Uterus (tissue), 2 donors: Measurements from ENCODE around the gene PLEKHM3.

Experiments
- POLR2A ChIP-seq, 2 donors: fragments of 450-650 bp; IDR thresholded peaks; one replicate each; pipeline ENCODE4 v1.6.1; 2016; ENCODE audit warnings: antibody characterized with exemption in 2 of 2, mild to moderate bottlenecking in 1 of 2, moderate library complexity in 1 of 2
- TF ChIP-seq, protein P1 (sequence below), 4 experiments: fragments of 200-600 bp in 2 of 4; fragments of 450-650 bp in 2 of 4; sonication (generic) in 2 of 4; IDR thresholded peaks; one replicate each; pipeline ENCODE4 v1.5.1; 2016 to 2019; ENCODE audit warnings: antibody characterized with exemption in 4 of 4, mild to moderate bottlenecking in 2 of 4, moderate library complexity in 1 of 4

DNA sequence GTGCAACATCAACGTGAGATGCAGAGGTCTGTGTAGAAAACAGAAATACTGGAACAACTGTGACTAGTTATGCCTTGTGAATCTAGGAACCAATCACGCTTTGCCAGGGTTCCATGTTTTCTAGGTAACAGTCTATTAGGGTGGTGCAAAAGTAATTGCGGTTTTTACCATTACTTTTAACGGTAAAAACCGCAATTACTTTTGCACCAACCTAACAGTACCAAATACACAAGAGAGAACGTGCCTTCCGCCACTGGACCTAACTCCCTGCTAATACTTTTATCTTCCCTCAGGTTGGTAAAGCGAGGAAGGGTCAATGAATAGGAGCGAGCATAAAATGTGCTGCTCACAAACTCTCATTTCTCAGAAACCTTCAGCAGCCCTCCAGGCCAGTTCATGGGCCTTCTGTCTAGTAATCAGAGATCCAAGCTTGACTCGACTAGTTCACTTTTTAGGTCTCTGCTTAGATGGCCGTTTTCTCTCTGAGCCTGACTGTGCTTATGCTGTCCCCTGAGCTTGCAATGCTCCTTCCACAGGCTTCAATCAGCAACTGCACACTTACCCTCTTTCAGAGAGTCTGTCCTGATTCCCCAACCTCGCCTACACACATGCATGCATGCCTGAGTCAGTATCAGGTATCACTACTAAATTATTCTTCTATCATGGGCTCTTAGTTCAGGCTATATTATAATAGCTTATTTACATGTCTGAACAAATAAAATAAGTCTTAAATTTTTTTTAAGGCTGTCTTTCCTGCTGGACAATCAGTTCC is 47.0 kb downstream of the PLEKHM3 start:
- TF ChIP-seq, protein P1, sequence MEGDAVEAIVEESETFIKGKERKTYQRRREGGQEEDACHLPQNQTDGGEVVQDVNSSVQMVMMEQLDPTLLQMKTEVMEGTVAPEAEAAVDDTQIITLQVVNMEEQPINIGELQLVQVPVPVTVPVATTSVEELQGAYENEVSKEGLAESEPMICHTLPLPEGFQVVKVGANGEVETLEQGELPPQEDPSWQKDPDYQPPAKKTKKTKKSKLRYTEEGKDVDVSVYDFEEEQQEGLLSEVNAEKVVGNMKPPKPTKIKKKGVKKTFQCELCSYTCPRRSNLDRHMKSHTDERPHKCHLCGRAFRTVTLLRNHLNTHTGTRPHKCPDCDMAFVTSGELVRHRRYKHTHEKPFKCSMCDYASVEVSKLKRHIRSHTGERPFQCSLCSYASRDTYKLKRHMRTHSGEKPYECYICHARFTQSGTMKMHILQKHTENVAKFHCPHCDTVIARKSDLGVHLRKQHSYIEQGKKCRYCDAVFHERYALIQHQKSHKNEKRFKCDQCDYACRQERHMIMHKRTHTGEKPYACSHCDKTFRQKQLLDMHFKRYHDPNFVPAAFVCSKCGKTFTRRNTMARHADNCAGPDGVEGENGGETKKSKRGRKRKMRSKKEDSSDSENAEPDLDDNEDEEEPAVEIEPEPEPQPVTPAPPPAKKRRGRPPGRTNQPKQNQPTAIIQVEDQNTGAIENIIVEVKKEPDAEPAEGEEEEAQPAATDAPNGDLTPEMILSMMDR (IDR thresholded peaks at IDR 0.05): no peak
- no peak for TF ChIP-seq POLR2A (IDR thresholded peaks at IDR 0.05)
